Mesenchymal stem cell (in vitro differentiated cells and primary cell): ENCODE results near the gene XAB2. TPM values are rescaled to one million over a fixed set of nuclear protein-coding genes. Genes with fewer than 3 reads are reported as not detected.

Experiments used
- small RNA-seq: library from polyadenylated mRNA; stranded (forward); fragments of <200 nt; extraction: miRNeasy Mini kit (QIAGEN cat#:217004); gene quantifications from one replicate; pipeline ENCODE3, GENCODE V24; 2013; ENCODE audit warnings: low read depth

XAB2 gene

Small RNAs within 50 kb of the gene (small RNA-seq; reads per million reads assigned to genes)
- gene MIR6792 = not detected
